ENCODE results near the gene CASQ1. TPM values are rescaled to one million over a fixed set of nuclear protein-coding genes. Genes with fewer than 3 reads are reported as not detected.
A peak's percentile ranks its signal among the peaks of the same experiment; 100 is the strongest.

Gene CASQ1
- total RNA-seq, 6 experiments from 2014 or later = 0.14 to 0.35 (median 0.19) TPM; not detected in 3

DNA sequence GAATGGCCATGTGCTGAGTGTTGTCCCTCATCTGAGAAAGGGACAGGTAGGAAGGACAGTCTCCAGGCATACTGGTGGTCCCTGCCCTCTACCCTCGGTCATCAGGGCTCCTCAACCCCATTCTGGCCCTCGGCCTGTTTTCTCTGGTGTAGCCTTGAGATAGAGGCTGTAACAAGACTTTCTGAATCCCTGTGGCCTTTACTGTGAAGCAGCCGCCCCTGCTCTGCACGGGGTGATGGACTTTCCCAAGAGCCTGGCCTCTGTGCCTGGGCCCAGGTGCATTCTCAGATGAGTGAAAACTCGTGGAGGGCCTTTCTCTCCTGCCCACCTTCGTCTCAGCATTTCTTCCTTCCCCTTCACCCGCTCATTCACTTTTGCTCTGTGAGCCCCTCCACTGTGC is 3.0 kb upstream of the CASQ1 start:
- Mint-ChIP-seq H3K4me3 (no peak overlapping the region), H3K9me3 (no peaks in the 10 kb centered on the region), H3K36me3 (ENCODE audit: low read depth) (no peaks in the 10 kb centered on the region), H3K27ac (no peak overlapping the region), H3K4me1 (ENCODE audit: low read depth) (0 out of 2 replicates have a peak, but pooled peaks cover 6% of the 10 kb centered on the region), H3K27me3 (ENCODE audit: insufficient read depth) (peaks cover 13% of the 10 kb centered on the region)
- TF ChIP-seq, protein P1, sequence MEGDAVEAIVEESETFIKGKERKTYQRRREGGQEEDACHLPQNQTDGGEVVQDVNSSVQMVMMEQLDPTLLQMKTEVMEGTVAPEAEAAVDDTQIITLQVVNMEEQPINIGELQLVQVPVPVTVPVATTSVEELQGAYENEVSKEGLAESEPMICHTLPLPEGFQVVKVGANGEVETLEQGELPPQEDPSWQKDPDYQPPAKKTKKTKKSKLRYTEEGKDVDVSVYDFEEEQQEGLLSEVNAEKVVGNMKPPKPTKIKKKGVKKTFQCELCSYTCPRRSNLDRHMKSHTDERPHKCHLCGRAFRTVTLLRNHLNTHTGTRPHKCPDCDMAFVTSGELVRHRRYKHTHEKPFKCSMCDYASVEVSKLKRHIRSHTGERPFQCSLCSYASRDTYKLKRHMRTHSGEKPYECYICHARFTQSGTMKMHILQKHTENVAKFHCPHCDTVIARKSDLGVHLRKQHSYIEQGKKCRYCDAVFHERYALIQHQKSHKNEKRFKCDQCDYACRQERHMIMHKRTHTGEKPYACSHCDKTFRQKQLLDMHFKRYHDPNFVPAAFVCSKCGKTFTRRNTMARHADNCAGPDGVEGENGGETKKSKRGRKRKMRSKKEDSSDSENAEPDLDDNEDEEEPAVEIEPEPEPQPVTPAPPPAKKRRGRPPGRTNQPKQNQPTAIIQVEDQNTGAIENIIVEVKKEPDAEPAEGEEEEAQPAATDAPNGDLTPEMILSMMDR (IDR thresholded peaks at IDR 0.05) = no peak
- DNase-seq = no peak

DNA sequence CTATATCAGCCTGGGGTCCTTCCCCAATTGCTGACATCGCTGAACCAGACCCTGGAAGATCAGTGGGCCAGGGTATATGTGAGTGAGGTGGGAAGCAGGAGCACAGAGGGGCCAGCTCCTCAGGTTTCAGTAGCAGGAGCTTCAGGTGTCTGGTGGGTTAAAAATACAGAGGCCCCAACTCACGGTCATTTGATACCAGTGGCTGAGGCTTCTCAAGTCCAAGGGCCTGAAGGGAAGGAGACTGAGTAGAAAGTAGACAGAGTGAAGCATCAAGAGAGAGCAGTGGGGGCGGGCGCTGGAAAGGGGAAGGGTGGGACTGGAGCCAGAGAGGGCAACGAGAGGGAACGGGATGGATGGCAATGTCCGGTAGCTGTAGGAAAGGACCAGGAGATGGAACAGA is 2.0 kb upstream of the CASQ1 start:
- no peaks in the 10 kb centered on the region for H3K36me3 Mint-ChIP-seq (ENCODE audit: low read depth)
- no peak overlapping the region for H3K27ac Mint-ChIP-seq
- no peaks in the 10 kb centered on the region for H3K9me3 Mint-ChIP-seq
- H3K4me3 Mint-ChIP-seq = no peak overlapping the region
- H3K4me1 Mint-ChIP-seq (ENCODE audit: low read depth) = 0 out of 2 replicates have a peak, but pooled peaks cover 6% of the 10 kb centered on the region
- TF ChIP-seq, protein P1 (IDR thresholded peaks at IDR 0.05) = no peak
- DNase-seq = no peak
- H3K27me3 Mint-ChIP-seq (ENCODE audit: insufficient read depth) = peaks cover 13% of the 10 kb centered on the region

GRCh38 chr1:160191756-160192155 is 1.4 kb downstream of the CASQ1 start:
- DNase-seq = no peak
- TF ChIP-seq, protein P1 (IDR thresholded peaks at IDR 0.05) = no peak
- Mint-ChIP-seq H3K27ac (no peak overlapping the region), H3K4me1 (ENCODE audit: low read depth) (0 out of 2 replicates have a peak, but pooled peaks cover 6% of the 10 kb centered on the region), H3K4me3 (no peak overlapping the region), H3K27me3 (ENCODE audit: insufficient read depth) (peaks cover 9% of the 10 kb centered on the region), H3K36me3 (ENCODE audit: low read depth) (no peaks in the 10 kb centered on the region), H3K9me3 (no peaks in the 10 kb centered on the region)

DNA sequence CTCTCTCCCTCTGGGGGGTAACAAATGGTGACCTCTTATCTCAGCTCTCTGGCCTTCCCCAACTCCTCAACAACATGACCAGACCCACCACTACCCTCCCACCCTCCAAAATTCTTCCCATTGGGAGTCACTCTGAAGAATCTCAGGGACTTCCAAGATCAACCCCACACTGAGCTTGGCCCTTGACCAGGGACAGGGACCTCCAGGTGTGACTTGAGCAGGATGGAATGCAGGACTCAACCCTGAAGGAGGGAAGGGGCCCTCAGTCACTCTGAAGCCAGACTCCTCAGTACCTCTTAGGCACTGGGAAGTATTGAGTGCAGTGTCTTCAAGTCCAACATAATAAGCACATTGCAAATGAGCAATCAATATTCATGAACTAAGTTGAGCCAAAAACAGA is 1.9 kb downstream of the CASQ1 start:
- Mint-ChIP-seq H3K36me3 (ENCODE audit: low read depth) (no peaks in the 10 kb centered on the region), H3K27ac (no peak overlapping the region), H3K4me1 (ENCODE audit: low read depth) (0 out of 2 replicates have a peak, but pooled peaks cover 6% of the 10 kb centered on the region), H3K9me3 (no peaks in the 10 kb centered on the region), H3K4me3 (no peak overlapping the region), H3K27me3 (ENCODE audit: insufficient read depth) (peaks cover 9% of the 10 kb centered on the region)
- no peak for DNase-seq
- TF ChIP-seq, protein P1 (IDR thresholded peaks at IDR 0.05) = no peak

DNA sequence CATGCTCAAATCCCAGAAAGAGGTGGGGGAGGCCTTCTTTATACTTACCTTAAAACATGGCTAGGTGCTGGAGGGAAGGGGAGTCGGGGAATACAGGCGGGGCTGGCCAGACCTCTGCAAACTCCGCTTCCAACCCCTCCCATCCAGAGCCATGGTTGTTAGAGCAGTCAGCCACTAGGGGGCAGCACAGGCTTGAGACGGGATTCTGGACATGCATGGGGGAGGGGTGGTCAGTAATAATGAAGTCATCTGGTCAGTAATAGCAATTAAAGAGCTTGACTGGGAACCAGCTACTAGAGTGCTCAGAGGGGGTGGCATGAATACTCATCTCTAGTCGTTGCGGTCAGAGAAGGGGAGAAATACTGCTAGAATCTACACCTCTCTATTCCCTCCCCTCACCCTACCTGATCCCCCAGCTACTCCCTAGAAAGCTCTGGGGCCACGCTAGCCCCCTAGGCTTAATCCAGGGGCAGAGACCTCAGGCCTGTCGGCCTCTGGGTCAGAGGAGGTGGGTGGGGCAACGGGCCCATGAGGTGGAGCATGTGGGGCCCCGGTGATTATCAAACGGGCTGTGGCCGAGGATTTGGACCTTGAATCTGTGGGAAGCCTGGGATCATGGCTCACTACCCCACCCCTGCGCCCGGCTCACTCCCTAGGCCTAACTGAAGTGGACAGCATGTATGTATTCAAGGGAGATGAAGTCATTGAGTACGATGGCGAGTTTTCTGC is 2.9 kb downstream of the CASQ1 start:
- H3K4me1 Mint-ChIP-seq (ENCODE audit: low read depth) = 0 out of 2 replicates have a peak, but pooled peaks cover 6% of the 10 kb centered on the region
- no peaks in the 10 kb centered on the region for H3K36me3 Mint-ChIP-seq (ENCODE audit: low read depth)
- H3K27ac Mint-ChIP-seq = no peak overlapping the region
- TF ChIP-seq, protein P1 (IDR thresholded peaks at IDR 0.05) = peak; percentile 98
- H3K27me3 Mint-ChIP-seq (ENCODE audit: insufficient read depth) = peaks cover 8% of the 10 kb centered on the region
- H3K9me3 Mint-ChIP-seq = no peaks in the 10 kb centered on the region
- peak; percentile 85 for DNase-seq
- no peak overlapping the region for H3K4me3 Mint-ChIP-seq
